GM12864 (cell line): ENCODE data around the gene XRCC5.

Source experiments
- DNase-seq: peaks from one replicate; pipeline ENCODE4 v3.0.0-alpha.2; 2011; ENCODE audit warnings: low read depth
- H3K4me3 ChIP-seq: 2 replicates; pipeline ENCODE4 v1.5.1; 2011; ENCODE audit warnings: mild to moderate bottlenecking, low read depth, low read length, control low read depth
- TF ChIP-seq, protein P1 (sequence below): IDR thresholded peaks from 2 replicates; pipeline ENCODE4 v1.5.1; 2011; ENCODE audit warnings: low read depth, mild to moderate bottlenecking, moderate library complexity, low read length, control low read depth, inconsistent platforms; ENCODE audit errors: missing control alignments

The XRCC5 gene

DNA sequence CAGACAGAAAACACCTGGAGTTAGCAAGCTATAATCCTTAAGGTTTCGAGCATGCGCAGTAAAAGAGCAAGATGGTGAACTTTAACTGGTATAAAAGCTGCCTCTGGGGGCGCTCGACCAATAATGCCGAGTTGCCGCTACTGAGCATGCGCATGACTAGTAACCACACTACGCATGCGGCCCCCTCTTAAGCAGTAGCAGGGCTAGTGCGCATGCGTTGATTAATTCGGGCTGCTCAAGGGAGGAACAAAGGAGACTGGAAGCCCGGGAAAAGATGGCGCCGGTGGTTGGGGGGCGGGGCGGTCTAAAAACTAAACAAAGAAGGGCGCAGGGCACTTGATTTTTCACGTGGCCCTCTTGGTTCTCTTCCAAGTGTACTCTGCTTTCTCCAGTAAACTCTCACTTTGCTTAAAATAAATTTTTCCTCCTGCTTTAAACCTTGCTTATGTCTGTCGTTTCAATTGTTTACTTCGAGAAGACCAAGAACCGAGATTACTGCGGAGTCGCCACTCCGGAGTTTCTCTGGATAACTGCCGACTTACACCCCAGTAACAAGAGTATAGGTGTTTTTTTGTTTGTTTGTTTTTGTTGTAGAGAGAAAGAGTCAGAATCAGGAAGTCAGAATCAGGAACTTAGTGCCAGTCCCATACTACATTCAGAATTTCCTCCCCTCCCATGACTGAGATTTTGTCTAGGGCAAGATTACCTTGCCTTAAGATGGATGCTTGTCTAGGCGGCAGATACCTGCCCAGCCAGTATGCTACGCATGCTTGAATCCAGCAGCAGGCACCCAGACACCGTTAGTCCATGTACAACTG is 5.8 kb downstream of the XRCC5 start:
- DNase-seq: peak; percentile 97
- TF ChIP-seq, protein P1, sequence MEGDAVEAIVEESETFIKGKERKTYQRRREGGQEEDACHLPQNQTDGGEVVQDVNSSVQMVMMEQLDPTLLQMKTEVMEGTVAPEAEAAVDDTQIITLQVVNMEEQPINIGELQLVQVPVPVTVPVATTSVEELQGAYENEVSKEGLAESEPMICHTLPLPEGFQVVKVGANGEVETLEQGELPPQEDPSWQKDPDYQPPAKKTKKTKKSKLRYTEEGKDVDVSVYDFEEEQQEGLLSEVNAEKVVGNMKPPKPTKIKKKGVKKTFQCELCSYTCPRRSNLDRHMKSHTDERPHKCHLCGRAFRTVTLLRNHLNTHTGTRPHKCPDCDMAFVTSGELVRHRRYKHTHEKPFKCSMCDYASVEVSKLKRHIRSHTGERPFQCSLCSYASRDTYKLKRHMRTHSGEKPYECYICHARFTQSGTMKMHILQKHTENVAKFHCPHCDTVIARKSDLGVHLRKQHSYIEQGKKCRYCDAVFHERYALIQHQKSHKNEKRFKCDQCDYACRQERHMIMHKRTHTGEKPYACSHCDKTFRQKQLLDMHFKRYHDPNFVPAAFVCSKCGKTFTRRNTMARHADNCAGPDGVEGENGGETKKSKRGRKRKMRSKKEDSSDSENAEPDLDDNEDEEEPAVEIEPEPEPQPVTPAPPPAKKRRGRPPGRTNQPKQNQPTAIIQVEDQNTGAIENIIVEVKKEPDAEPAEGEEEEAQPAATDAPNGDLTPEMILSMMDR: peak; percentile 80
- H3K4me3 ChIP-seq: peak overlapping the region; percentile 45

DNA sequence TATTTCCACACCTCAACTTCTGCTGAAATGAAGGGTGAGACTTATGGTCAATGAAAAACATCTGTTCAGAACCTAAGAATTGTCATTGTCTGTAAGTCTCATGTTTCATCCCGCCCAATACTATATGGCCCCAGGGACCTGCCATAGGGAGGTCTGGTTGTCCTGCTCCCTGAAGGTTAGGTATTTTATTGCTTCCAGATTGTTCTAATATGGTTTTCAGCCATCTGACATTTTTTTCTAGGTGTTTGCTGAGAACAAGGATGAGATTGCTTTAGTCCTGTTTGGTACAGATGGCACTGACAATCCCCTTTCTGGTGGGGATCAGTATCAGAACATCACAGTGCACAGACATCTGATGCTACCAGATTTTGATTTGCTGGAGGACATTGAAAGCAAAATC is 7.3 kb downstream of the XRCC5 start:
- TF ChIP-seq, protein P1: no peak
- no peak overlapping the region for H3K4me3 ChIP-seq
- DNase-seq: no peak

DNA sequence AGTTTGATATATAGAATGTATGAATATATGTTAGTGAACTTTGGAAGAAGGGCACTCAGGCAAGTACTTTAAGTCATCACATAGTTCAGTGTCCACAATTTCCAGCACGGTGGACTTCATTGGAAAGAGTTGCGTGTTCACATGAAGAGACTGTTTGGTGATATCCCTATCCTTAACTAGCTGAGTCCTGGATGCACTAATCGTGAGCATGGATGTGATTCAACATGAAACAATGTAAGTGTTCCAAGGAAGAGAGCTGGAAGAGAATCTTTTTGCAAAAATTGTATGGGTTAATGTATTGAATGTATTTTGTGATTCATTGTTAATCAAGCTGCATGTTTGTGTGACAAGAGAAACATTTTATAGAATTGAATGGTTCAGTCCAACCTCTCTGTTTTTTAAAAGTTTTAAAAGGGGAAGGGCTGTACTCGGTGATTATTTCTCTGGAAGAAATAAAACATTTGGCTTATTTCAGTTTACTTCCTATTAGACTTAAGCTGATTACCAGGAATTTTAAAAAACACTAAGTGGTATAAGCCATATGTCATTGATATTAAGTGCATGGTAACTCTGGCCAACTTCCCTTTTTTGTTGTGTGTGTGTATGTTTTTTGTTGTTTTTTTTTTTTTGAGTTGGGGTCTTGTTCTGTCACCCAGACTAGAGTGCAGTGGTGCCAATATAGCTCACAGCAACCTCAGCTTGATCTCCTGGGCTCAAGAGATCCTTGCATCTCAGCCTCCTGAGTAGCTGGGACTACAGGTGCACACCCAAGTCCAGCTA is 8.6 kb downstream of the XRCC5 start:
- DNase-seq: no peak
- no peak overlapping the region for H3K4me3 ChIP-seq
- TF ChIP-seq, protein P1: no peak

DNA sequence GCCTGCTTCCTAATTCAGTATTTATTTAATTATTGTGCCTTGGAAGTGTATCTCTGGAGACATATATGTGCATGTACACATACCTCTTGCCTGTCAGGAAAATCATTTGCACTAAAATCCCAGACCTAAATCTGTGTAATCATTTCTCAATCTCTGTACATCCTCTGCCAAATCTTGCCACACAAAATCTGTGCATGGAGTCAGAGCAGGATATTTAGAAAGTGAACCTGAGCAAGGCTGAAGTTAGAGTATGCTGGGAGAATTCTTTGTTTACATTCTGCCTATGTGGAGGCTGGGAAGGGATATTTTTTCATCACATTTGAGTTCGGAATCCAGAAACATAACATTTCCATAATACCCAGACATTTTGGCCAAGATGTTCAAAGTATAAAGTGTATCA is 9.3 kb downstream of the XRCC5 start:
- no peak overlapping the region for H3K4me3 ChIP-seq
- TF ChIP-seq, protein P1: no peak

DNA sequence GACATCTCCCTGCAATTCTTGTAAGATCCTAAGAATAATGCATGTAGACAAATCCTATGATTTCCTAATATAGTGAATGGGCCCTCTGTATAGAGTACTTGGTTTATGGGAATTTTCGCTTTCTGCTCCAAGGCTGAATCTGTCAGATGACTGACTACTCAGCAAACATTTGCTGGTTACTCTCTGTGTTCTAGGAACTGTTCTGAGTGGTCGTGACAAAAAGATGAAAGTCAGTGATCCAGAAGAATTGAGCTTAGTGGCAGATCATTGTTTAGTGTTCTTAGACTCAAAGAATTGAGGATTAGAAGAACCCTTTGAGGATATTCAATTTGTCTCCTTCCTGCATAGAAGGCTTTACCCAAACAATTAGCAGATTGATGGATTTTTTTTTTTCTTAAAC is 10.0 kb downstream of the XRCC5 start:
- H3K4me3 ChIP-seq: no peak overlapping the region
- TF ChIP-seq, protein P1: no peak
- DNase-seq: no peak

More for the DNA sequence above, 9.3 kb downstream of the XRCC5 start:
- DNase-seq: no peak

DNA sequence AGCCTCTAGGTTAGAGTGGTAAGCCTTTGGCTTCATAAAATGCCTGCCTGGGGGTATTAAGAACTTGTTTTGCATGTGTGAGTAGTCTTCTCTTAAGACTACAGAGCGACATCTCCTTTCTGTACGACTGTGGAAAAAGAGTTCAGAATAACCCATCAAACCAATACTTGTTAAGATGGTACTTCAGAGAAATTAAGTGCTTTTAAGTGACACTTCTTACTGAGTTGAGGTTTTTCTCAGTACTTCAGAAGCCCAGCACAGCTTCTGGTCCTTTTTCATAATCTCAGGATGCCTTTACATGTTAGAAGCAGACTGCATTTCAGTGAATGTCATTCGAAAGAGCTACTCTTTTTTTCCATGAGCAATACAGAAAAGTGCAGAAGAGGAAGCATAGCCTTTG is 10.8 kb downstream of the XRCC5 start:
- H3K4me3 ChIP-seq: no peak overlapping the region
- DNase-seq: no peak
- TF ChIP-seq, protein P1: no peak
